Right renal pelvis (tissue), 4 donors: ENCODE results near the gene RELL1. TPM values are rescaled to one million over a fixed set of nuclear protein-coding genes. Genes with fewer than 3 reads are reported as not detected.
"Not testable (repeated sequence)": the region's sequence is repeated elsewhere in the genome, so short reads cannot be mapped to it uniquely, and the experiment has no call there.

Experiments
- DNase-seq, 4 donors: peaks; one replicate each; pipeline ENCODE4 v3.0.0-alpha.2; 2013; ENCODE audit warnings: low read depth in 4 of 4, low spot score in 3 of 4, missing footprints in 1 of 4
- polyA plus RNA-seq, 4 donors: library from polyadenylated mRNA; unstranded; fragments of 120-200 nt; gene quantifications; one replicate each; pipeline ENCODE4 v1.2.1, GENCODE V29; 2013; ENCODE audit not compliant: insufficient read length in 4 of 4

Gene RELL1
- polyA plus RNA-seq, 4 donors = 8.7 to 10.1 (median 9.3) TPM

DNA sequence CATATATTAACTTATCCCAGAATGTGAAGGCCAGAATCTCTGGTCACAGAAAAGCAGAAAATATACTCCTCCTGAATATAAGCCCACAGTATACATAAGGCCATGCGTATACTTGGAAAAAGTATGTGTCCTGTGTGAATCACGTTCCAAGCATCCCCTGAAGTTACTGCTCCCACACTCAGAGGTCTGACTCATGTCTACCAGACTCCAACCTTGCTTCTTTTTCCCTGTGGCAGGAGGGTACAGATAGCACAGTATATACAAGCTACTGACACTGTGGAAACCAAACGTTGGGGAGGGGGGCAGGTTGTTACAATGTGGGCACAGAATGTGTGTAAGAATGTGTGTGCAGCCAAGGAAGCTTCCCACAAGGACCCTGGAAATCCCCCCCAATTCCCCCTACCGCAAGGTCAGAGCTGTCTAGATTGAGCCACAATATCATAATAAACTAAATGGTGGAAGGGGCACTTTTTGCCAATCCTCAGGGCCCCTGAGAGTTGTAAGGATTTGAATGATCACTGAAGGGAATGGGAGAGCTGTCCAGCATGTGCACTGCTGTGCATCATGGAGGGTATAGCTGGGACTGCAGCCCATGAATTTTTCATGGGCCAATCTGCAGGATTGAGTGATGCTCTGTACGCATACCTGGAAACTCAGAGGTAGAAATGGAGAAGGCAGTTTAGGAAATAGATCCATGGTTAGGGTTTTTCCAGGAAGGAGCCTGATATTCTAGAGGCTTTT lies 7.4 kb upstream of the RELL1 start:
- no peak for DNase-seq

DNA sequence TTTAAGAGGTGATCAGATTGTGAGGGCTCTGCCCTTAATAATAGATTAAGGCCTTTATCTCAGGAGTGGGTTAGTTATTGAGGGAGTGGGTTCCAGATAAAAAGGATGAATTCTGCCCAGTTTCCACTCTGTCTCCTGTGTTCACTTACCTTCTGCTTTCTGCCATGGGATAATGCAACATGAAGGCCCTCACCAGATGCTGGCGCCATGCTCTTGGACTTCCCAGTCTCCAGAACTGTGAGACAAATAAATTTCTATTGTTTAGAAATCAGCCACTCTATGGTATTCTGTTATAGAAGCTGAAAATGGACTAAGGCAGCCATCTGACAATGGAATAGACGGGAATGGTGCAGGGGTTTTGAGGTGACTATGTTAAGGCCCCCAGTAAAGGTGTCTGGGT lies 6.9 kb upstream of the RELL1 start:
- DNase-seq = no peak

GRCh38 chr4:37690976-37691375 lies 4.8 kb upstream of the RELL1 start:
- DNase-seq = no peak

- DNase-seq = no peak
Observed at GRCh38 chr4:37689353-37690095, 3.3 kb upstream of the RELL1 start.

DNA sequence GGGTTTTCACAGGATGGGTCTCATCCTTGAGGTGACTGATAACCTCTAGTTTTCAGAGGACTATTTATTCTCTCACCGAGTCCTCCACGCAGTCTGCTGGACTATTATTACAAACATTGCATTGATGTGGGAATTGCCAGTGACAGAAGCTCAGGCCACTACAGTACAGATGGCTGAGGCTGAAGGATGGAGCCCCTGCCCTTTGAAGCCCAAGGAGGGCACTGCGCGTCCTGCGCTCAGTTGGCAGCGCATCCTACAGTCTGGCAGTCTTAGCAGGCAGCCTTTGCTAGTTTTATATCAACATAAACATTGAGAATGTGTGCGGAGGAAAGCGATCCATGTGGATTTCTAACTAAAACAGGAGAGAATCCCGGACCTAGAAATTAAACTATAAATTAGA lies 1.5 kb upstream of the RELL1 start:
- no peak for DNase-seq

- no peak for DNase-seq
Observed at GRCh38 chr4:37687194-37687562, 1.0 kb upstream of the RELL1 start.

GRCh38 chr4:37685823-37686372 lies 278 bp downstream of the RELL1 start:
- peak in 2 of 4 donors; percentile 28 to 36 for DNase-seq

GRCh38 chr4:37685161-37685822 lies 884 bp downstream of the RELL1 start:
- DNase-seq = peak in 2 of 4 donors; percentile 35

DNA sequence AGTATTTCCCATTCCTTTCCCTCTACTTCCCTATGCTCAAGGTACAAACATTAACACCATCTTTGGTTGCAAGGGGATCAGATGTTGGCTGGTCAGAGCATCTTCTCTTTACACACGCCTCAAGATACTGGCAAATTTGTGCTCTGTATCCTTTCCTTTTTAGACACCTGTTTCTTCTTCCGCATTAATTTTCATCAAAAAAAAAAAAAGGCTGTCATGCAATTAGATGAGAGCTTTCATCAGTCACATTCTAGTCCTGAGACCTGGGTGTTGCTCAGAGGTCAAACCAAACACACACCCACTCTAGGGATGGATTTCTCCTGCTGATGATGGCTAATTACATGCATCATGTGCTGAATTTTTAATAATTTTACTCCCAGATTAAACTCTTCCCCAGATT lies 2.0 kb downstream of the RELL1 start:
- no peak for DNase-seq

- no peak for DNase-seq
Observed at GRCh38 chr4:37682701-37683401, 3.3 kb downstream of the RELL1 start.

GRCh38 chr4:37680089-37680488 lies 6.1 kb downstream of the RELL1 start:
- DNase-seq = no peak

- no peak for DNase-seq
Observed at GRCh38 chr4:37679301-37679700, 6.9 kb downstream of the RELL1 start.

DNA sequence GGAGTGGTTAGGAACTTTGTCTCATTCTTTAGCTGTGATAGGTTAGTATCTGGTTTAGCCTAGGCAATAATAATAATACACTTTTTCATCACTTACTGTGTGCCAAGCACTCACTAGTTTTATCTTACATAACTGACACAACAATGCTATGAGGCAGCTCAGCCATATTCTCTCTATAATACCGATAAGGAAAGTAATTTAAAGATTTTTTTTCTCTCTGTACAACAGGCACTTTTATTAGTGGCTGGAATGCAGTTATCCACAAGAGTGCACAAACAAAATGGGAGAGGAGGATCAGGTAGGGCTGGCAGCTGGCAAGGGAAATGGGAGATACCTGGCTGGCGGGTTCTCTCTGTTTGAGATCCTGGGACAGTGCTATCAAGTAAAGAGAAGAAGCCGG lies 7.6 kb downstream of the RELL1 start:
- no peak for DNase-seq

- no peak for DNase-seq
Observed at GRCh38 chr4:37675587-37676290, 10.4 kb downstream of the RELL1 start.

DNA sequence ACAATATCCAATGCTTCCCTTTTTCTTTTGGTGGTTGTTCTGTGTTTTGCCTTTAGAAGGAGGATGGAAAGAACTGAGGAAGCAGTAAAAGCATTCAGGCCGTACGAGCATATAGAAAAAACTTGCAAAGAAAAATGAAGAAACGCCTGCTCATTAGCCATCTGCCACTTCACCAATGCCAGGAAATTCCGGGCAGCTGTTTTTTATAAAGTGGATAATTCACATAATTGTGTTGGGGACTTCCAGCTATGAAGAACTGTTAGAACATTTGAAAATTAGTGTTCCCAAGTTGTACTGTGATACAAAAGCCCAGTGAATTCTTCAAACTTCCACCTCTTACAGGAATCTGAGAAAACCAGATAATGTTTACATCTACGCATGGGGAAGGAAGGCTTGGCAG lies 11.7 kb downstream of the RELL1 start:
- DNase-seq = no peak

GRCh38 chr4:37673538-37674192 lies 12.5 kb downstream of the RELL1 start:
- no peak for DNase-seq

DNA sequence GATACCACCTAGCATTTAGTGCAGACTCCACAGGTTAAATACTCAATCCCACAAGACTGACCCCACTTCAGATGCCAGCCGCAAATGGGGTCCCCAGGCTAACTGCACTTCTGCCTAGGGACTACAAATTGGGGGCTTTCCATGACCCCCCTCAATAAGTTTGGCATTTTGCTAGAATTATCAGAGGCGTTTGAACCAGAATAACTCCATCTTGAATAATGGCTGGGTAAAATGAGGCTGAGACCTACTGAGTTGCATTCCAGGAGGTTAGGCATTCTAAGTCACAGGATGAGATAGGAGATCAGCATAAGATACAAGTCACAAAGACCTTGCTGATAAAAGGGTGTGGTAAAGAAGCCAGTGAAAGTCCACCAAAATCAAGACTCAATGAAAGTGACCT lies 15.1 kb downstream of the RELL1 start:
- no peak for DNase-seq

DNA sequence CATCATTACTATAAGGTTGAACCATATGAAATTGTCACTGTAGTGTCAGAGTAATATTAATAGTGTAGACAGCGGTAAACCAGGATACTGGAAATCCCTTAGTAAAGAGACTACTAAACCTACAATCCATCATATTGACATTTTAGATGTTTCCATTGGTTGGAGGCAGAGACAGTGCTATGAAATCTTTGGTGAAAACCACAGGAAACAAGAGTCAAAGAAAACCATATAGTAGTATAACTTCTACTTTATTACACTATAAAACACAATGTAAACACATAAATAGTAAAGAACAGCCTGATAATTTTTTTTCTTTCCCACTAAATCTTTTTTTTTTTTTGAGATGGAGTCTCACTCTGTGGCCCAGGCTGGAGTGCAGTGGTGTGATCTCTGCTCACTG lies 15.9 kb downstream of the RELL1 start:
- DNase-seq = no peak

DNA sequence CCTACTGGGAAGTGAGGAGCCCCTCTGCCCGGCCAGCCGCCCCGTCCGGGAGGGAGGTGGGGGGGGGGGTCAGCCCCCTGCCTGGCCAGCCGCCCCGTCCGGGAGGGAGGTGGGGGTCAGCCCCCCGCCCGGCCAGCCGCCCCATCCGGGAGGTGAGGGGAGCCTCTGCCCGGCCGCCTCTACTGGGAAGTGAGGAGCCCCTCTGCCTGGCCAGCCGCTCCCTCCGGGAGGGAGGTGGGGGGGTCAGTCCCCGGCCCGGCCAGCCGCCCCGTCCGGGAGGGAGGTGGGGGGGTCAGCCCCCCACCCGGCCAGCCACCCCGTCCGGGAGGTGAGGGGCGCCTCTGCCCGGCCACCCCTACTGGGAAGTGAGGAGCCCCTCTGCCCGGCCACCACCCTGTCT lies 17.1 kb downstream of the RELL1 start:
- not testable (repeated sequence) for DNase-seq
